A549 treated with Hydrocortisone at 1 μM for 4 hours (cell line): ENCODE measurements around the gene HIRIP3. TPM values are rescaled to one million over a fixed set of nuclear protein-coding genes. Genes with fewer than 3 reads are reported as not detected.

Source experiments
- total RNA-seq: library from RNA; stranded (reverse); fragments of 200-300 nt; extraction: Qiagen RNA extraction; gene quantifications from 5 replicates; pipeline ENCODE4 v1.2.3, GENCODE V29; 2022

Gene HIRIP3, protein sequence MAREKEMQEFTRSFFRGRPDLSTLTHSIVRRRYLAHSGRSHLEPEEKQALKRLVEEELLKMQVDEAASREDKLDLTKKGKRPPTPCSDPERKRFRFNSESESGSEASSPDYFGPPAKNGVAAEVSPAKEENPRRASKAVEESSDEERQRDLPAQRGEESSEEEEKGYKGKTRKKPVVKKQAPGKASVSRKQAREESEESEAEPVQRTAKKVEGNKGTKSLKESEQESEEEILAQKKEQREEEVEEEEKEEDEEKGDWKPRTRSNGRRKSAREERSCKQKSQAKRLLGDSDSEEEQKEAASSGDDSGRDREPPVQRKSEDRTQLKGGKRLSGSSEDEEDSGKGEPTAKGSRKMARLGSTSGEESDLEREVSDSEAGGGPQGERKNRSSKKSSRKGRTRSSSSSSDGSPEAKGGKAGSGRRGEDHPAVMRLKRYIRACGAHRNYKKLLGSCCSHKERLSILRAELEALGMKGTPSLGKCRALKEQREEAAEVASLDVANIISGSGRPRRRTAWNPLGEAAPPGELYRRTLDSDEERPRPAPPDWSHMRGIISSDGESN
- total RNA-seq = 14.5 to 17.7 TPM (median 15.5 TPM) in 5 replicates

DNA sequence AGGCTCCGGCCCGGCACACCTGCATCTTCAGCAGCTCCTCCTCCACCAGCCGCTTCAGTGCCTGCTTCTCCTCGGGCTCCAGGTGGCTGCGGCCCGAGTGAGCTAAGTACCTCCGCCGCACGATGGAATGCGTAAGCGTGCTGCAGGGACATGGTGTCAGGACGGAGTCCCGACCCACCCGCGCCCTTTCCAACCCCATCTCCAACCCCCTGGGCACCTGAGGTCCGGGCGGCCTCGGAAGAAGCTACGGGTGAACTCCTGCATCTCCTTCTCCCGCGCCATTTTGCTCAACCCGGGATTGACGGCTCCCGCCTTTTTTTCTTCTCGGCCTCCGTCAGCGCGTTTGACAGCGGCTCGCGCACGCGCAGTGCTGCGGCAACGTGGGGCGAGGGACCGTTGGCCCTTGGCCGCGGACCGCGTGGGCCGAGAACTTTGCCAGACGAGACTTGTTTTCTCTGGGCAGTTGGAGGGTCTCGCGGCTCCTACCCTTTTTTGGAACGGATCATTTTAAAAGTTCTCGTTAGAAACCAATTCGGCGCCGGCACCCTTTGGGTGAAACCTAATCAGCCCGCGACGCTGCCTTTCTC lies at the start of gene HIRIP3:
Gene HIRIP3, minus strand, starts transcription at position 294 of the 587 bp plus-strand sequence. Its CDS starts 12 bp downstream, at position 282.

DNA sequence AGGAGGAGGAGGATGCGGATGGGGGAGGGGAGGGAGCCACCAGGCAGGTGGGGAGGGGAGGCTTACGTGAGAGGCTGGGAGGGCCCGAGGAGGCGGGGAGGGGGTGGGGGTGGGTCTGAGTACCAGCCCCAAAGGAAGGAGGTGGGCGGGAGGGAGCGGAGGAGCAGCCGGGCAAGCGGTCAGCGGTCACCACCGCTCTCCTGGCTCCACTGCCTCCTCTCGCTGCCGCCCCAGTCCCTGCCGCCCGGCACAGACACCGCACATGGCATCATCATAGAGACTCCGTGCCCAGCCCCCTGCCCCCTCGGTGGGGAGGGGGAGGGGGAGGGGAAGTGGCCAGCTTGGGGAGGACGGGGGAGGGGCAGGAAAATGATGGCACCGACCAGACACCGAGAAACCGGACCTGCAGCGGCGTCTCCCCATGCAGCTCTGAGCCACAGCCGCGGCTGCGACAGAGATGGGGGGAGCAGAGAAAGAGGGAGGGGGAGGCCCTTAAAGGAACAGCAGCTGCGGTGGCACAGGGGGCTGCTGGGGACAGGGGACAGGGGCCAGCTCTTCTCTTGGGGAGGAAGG lies 35.5 kb upstream of the HIRIP3 start, which contains the start of gene TLCD3B:
Gene TLCD3B, minus strand, starts transcription at position 431 of the 573 bp plus-strand sequence. CDS start 744 bp downstream, outside the sequence.

DNA sequence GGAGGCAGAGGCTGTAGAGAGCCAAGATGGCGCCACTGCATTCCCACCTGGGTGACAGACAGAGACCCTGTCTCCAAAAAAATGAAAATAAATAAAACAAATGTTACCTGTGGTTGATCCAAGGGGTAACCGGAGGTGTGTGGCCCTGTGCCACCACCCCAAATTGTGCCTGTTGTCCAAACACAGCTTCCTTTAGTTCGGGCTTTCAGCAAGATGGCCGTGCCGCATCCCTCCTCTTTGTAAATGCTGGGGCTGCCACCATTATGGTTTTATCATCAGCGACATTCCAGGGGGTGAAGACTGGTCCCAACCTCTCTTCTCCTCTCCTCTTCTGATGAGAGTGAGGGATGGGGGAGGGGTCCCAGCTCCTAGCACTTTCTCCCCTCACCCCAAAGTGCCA lies 27.5 kb upstream of the HIRIP3 start, which contains the start of gene C16orf92:
Gene C16orf92, plus strand, starts transcription at position 312 of the 400 bp plus-strand sequence. CDS start 143 bp downstream, outside the sequence.

DNA sequence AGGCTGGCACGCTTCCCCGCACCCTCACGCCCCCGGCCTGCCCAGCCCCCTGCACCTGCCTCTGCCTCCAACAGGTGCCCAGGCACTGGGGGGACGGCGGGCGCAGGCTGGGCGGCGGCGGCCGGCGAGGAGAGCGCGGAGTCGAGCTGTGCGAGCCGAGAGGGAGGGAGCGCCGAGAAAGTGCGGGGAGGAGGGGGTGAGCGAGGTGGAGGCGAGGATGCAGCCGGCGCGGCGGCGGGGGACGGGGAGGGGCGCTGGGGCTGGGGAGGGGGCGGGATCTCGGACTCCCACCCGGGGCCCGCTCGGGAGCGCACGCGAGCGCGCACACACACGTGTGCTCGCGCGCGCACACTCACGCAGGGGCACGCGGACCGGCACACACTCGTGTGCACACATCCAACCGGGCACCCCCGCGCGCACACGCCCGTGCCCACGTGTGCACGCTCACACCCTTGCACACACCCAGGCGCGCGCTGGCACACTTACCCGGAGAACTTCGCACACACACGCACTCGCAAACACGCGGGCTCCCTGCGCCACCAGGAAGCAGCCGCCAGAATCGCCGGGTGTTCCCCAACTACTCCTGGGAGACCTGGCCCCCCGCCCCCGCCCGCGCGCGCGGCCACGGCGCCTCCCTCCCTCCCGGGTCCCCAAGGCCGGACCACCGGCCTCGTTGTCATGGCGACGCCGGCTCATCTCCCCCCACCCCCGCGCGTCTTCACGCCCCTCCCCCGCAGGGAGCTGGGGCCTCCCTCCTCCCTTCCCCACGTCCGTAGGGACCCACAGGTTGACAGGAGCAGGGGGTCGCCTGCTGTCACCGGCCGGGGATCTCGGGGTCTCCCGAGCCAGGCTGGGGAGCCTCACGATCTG lies 15.7 kb upstream of the HIRIP3 start, which contains the start of gene DOC2A:
Gene DOC2A, minus strand, starts transcription at position 184 of the 870 bp plus-strand sequence. CDS start 805 bp downstream, outside the sequence.

DNA sequence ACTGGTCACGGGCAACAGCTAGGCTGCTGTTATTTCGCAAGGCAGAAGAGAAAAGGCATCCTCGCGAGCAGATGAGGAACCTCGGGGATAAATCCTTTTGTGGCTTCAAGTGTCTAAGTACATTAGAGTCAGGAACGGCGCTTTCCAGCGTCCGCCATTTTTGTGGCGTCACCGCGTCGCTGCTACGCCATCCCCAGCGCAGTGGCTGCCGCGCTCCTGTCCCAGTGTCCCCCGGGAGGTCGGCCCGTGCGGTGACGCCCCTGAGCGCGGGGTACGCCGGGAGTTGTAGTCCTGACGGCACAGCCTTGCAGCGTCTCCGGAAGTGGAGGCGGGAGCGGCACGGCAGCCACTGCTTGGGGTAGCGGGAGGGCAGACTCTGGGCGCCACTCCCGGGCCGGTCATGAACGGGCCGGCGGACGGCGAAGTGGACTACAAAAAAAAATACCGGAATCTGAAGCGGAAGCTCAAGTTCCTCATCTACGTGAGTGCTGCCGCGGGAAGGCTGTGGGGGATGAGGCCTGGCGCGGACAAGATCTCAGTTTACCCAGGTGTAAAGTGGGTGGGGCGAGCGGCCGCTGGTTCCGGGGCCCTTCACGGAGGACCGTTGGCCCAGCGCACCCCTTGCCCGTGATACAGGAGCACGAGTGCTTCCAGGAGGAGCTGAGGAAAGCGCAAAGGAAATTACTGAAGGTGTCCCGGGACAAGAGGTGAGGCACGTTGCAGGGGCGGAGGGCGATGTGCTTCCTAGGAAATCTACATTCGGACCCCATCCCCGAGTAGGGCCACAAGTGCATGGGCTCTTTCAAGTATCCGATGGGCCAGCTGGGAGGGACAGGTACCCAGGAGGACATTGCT lies 721 bp upstream of the HIRIP3 start, which contains the start of gene INO80E:
Gene INO80E, plus strand, starts transcription at position 331 of the 855 bp plus-strand sequence. Its CDS starts 70 bp downstream, at position 401.

DNA sequence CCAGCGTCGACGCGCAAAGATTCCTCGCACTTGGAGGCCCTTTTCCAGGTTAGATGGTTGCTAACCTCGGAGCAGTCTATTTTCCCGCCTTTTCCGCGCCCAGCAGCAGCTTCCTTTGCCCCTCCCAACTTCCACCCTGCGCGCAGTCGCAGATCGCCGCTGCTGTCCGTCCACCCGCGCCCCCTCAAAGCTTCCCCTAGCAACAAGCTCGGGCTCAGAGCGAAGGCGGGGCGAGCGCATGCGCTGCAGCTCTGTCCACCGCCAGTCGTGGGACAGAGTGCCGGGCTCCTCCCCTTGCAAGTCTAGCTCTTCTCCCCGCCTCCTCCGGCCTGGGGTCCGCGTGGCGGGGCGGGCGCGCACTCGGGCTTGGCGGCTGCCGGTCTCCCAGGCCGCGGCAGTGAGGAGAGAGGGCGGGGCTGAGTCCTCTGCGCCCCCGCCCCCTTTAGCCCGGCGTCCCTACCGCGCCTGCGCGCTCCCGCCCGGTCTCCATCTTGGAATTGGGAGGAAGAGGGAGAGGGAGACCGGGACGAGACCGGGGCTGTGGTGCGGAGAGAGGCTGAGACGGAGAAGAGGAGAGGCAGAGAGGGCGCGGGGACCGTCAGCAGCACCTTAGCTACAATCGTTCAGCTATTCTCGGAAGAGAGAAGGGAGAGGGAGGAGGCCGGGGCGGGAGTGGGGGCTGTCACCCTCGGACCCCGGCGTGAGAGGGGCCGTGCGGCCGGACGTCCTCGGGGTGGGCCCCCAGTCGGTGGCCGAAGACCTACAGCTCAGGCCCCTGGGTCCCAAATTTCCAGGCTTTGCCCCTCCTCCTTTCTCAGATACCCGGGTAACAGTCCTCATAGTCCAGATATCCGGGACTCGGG lies 21.8 kb downstream of the HIRIP3 start, which contains the start of gene TAOK2:
Gene TAOK2, plus strand, starts transcription at position 485 of the 863 bp plus-strand sequence. CDS start 3,905 bp downstream, outside the sequence.

DNA sequence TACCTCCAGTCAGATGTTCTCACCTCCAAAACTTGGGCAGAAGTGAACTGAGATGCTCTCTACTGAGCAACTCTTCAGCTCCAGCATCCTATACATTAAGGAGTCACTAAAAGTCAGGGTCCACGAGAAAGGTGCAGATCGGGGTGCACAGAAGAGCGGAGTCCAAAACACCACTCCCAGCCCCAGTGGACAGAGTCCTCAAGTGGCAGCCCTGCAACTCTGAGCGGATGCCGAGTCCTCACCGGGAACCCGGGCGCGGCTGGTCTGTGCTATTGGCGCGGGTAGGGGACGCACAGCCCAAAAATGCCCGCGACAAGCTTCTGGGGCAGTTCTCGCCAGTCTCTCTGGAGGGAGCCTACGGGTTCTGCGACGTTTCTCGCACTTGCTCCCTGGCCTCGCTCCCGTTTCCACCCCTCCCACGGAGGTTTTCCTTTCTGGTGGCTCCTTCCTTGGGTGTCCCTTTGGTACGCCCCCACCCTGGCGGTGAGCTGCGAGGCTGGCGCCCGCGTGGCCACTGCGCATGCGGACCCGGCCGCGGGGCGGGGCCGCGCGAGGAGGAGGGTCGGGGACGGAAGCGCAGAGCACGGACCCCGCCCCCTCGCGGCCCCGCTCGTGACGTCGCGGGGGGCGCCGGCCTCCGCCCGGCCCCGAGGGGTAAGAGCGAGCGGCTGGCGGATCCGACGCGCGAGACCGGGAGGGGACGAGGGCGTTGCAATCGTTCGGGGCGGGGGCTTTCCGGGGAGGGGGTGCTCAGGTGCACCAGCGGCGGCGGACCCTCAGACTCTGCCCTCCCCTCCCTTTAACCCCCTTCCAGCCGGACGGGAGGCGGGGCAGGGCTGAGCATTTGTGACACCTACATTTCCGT lies 33.7 kb downstream of the HIRIP3 start, which contains the start of gene TMEM219:
Gene TMEM219, plus strand, starts transcription at position 601 of the 865 bp plus-strand sequence. CDS start 1,065 bp downstream, outside the sequence.

Other genes with a start within 250 kb of the HIRIP3 start
- not detected in 5 replicates for gene C16orf54, start 249.6 kb downstream of the HIRIP3 start, total RNA-seq
- gene ZG16, start 217.4 kb downstream of the HIRIP3 start, total RNA-seq = not detected in 5 replicates
- gene KIF22, start 204.9 kb downstream of the HIRIP3 start, total RNA-seq = 86.4 to 92.6 TPM (median 90.5 TPM) in 5 replicates
- 160 to 170 TPM (median 168 TPM) in 5 replicates for gene MAZ, start 189.1 kb downstream of the HIRIP3 start, total RNA-seq
- gene PRRT2, start 183.4 kb downstream of the HIRIP3 start, total RNA-seq = 0.26 to 0.52 TPM (median 0.31 TPM) in 5 replicates
- gene PAGR1, start 179.5 kb downstream of the HIRIP3 start, total RNA-seq = 38.6 to 43.2 TPM (median 40.7 TPM) in 5 replicates
- 131 to 146 TPM (median 140 TPM) in 5 replicates for gene MVP, start 175.2 kb downstream of the HIRIP3 start, total RNA-seq
- 67.9 to 92.6 TPM (median 87.4 TPM) in 5 replicates for gene CDIPT, start 132.4 kb downstream of the HIRIP3 start, total RNA-seq
- gene SEZ6L2, start 96.1 kb downstream of the HIRIP3 start, total RNA-seq = 18.2 to 22.4 TPM (median 20.4 TPM) in 5 replicates
- 15.8 to 26.9 TPM (median 23.3 TPM) in 5 replicates for gene ASPHD1, start 95.1 kb downstream of the HIRIP3 start, total RNA-seq
- 12.0 to 15.5 TPM (median 13.9 TPM) in 5 replicates for gene KCTD13, start 69.4 kb downstream of the HIRIP3 start, total RNA-seq
- 83.5 to 102 TPM (median 96.1 TPM) in 5 replicates for gene TMEM219, start 33.5 kb downstream of the HIRIP3 start, total RNA-seq
- 28.0 to 31.9 TPM (median 30.9 TPM) in 5 replicates for gene TAOK2, start 21.7 kb downstream of the HIRIP3 start, total RNA-seq
- gene INO80E, start 624 bp upstream of the HIRIP3 start, total RNA-seq = 94.8 to 122 TPM (median 102 TPM) in 5 replicates
- 1.5 to 2.5 TPM (median 2.0 TPM) in 5 replicates for gene DOC2A, start 15.4 kb upstream of the HIRIP3 start, total RNA-seq
- not detected in 5 replicates for gene C16orf92, start 27.6 kb upstream of the HIRIP3 start, total RNA-seq
- 0.18 to 0.43 TPM (median 0.32 TPM) in 5 replicates for gene TLCD3B, start 35.7 kb upstream of the HIRIP3 start, total RNA-seq
- 1,622 to 1,806 TPM (median 1,747 TPM) in 5 replicates for gene ALDOA, start 70.1 kb upstream of the HIRIP3 start, total RNA-seq
- 137 to 149 TPM (median 140 TPM) in 5 replicates for gene PPP4C, start 80.4 kb upstream of the HIRIP3 start, total RNA-seq
- 0.23 to 0.33 TPM (median 0.28 TPM) in 5 replicates for gene TBX6, start 96.3 kb upstream of the HIRIP3 start, total RNA-seq
- 4.2 to 10.2 TPM (median 7.7 TPM) in 5 replicates for gene YPEL3, start 100.6 kb upstream of the HIRIP3 start, total RNA-seq
- 1.2 to 1.5 TPM (median 1.3 TPM) in 5 replicates for gene GDPD3, start 117.9 kb upstream of the HIRIP3 start, total RNA-seq
- 32.3 to 36.4 TPM (median 35.2 TPM) in 5 replicates for gene MAPK3, start 127.6 kb upstream of the HIRIP3 start, total RNA-seq
- gene CORO1A, start 188.0 kb upstream of the HIRIP3 start, total RNA-seq = 1.9 to 2.9 TPM (median 2.8 TPM) in 5 replicates
- 98.3 to 218 TPM (median 209 TPM) in 5 replicates for gene BOLA2B, start 198.0 kb upstream of the HIRIP3 start, total RNA-seq
- 7.8 to 14.7 TPM (median 13.7 TPM) in 5 replicates for gene SLX1A, start 198.3 kb upstream of the HIRIP3 start, total RNA-seq
- gene SULT1A3, start 203.6 kb upstream of the HIRIP3 start, total RNA-seq = 4.9 to 10.8 TPM (median 7.0 TPM) in 5 replicates